OCI-LY7 (cell line): ENCODE results near the gene SCAMP5.

Source experiments
- EZH2phosphoT487 ChIP-seq: fragments of 200-600 bp; sonication (generic); IDR thresholded peaks from 2 replicates; pipeline ENCODE4 v1.6.1; 2018; ENCODE audit warnings: low read depth, borderline replicate concordance, mild to moderate bottlenecking, mixed run types, antibody characterized with exemption, low read length, moderate library complexity, mixed read lengths
- TF ChIP-seq, protein P1 (sequence below): fragments of 200-600 bp; sonication (generic); conservative IDR thresholded peaks from 2 replicates; pipeline ENCODE4 v1.5.1; 2014; ENCODE audit warnings: mild to moderate bottlenecking, antibody characterized with exemption, low read length, moderate library complexity, mixed read lengths

DNA sequence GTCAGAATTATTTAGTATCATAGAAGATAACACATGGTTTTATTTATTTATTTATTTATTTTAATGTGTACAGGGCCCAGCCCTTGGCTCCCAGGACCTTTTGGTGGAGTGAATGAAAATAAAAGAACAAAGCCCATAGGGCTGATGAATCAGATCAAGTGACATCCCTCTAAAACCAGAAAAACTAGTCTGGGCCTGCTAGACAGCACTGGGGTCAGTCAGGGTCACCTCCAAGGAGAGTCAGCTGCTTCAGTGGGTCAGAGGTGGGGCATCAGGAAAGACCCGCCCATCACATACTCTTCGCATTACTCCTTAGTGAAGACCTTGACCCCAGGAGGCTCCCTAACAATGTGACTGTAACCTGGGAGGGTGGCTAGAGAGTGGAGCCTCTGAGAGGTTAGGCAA, 40.9 kb downstream of the SCAMP5 start:
- TF ChIP-seq, protein P1, sequence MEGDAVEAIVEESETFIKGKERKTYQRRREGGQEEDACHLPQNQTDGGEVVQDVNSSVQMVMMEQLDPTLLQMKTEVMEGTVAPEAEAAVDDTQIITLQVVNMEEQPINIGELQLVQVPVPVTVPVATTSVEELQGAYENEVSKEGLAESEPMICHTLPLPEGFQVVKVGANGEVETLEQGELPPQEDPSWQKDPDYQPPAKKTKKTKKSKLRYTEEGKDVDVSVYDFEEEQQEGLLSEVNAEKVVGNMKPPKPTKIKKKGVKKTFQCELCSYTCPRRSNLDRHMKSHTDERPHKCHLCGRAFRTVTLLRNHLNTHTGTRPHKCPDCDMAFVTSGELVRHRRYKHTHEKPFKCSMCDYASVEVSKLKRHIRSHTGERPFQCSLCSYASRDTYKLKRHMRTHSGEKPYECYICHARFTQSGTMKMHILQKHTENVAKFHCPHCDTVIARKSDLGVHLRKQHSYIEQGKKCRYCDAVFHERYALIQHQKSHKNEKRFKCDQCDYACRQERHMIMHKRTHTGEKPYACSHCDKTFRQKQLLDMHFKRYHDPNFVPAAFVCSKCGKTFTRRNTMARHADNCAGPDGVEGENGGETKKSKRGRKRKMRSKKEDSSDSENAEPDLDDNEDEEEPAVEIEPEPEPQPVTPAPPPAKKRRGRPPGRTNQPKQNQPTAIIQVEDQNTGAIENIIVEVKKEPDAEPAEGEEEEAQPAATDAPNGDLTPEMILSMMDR = no peak
- no peak for TF ChIP-seq EZH2phosphoT487
